MCF 10A (cell line): ENCODE measurements around the gene KIF24. TPM values are rescaled to one million over a fixed set of nuclear protein-coding genes. Genes with fewer than 3 reads are reported as not detected.
"Not testable (repeated sequence)": the region's sequence is repeated elsewhere in the genome, so short reads cannot be mapped to it uniquely, and the experiment has no call there.

Experiments used
- BruUV-seq: library from RNA; stranded (reverse); fragments of 400-500 nt; replicated peaks from 2 replicates; lab custom pipeline; 2021; lab: Mats Ljungman, UMichigan
- CTCF ChIA-PET: fragments of 300-600 bp; sonication (Branson Sonifier 250); formaldehyde crosslinking; extraction: SDS; loops from one replicate; lab custom pipeline; 2021; ENCODE audit warnings: antibody characterized with exemption, inconsistent platforms; lab: Yijun Ruan, JAX
- POLR2A ChIA-PET: fragments of 300-600, 350-650 bp; sonication (Branson Sonifier 250); formaldehyde crosslinking; extraction: SDS; loops from one replicate; lab custom pipeline; 2020; ENCODE audit warnings: antibody characterized with exemption, inconsistent platforms; lab: Yijun Ruan, JAX
- DNase-seq: peaks from one replicate; pipeline ENCODE4 v3.0.0-alpha.2; 2018; ENCODE audit not compliant: unreplicated experiment
- H3K27ac Mint-ChIP-seq: one replicate; pipeline ENCODE4 v1.8.0; 2022; ENCODE audit warnings: mild to moderate bottlenecking, low read depth, mixed read lengths; ENCODE audit not compliant: unreplicated experiment
- H3K27me3 Mint-ChIP-seq: one replicate; pipeline ENCODE4 v1.8.0; 2022; ENCODE audit warnings: mixed read lengths; ENCODE audit not compliant: insufficient read depth, unreplicated experiment
- H3K36me3 Mint-ChIP-seq: one replicate; pipeline ENCODE4 v1.8.0; 2022; ENCODE audit warnings: mild to moderate bottlenecking, moderate library complexity, mixed read lengths; ENCODE audit not compliant: insufficient read depth, unreplicated experiment
- H3K4me1 Mint-ChIP-seq: one replicate; pipeline ENCODE4 v1.8.0; 2022; ENCODE audit warnings: mixed read lengths; ENCODE audit not compliant: insufficient read depth, unreplicated experiment
- H3K4me3 Mint-ChIP-seq: one replicate; pipeline ENCODE4 v1.8.0; 2022; ENCODE audit warnings: mild to moderate bottlenecking, moderate library complexity, mixed read lengths; ENCODE audit not compliant: unreplicated experiment
- H3K9me3 Mint-ChIP-seq: one replicate; pipeline ENCODE4 v1.8.0; 2022; ENCODE audit warnings: mixed read lengths; ENCODE audit not compliant: unreplicated experiment
- intact Hi-C: fragments of 100-400 bp; cut with micrococcal nuclease; formaldehyde crosslinking; loops from 2 replicates; pipeline ENCODE4 v1.14.1; 2022
- total RNA-seq: library from RNA; stranded (reverse); gene quantifications from 2 replicates; pipeline ENCODE4 v1.2.3, GENCODE V29; 2022
- TF ChIP-seq, protein P1 (sequence below): fragments of 200-600 bp; IDR thresholded peaks from one replicate; pipeline ENCODE4 v1.8.0; 2022; ENCODE audit warnings: antibody characterized with exemption, mild to moderate bottlenecking; ENCODE audit not compliant: unreplicated experiment

The KIF24 gene
- total RNA-seq, 1 experiment from 2014 or later, result 3.5 TPM

DNA sequence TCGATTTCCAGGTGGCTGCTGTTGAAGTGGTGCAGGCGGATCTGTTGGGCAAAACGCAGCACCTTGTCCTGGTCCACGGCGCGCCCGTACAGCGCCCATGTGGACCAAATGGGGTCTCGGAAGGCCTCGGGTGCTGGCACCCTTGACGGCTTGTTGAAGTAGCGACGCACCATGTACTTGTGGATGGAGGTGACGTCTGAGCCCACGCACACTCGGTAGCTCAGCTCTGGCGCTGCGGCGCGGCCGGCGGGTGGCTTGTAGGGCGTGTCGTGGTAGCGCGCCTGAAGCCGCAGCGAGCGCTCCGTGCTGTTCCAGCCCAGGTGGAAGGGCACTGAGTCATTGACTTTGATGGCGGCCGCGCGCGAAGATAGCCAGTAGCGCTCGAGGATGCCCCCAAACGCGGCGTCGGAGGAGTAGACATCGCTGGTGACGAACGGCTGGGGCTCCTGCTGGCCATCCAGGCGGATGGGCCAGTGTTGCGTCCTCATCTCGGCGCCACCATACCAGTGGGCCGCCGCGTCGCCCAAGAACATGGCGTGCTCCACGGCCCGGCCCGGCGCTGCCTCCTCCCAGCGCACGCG is 42.9 kb upstream of the KIF24 start:
- intact Hi-C loops, result no loop called here
- H3K4me1 Mint-ChIP-seq, result peaks cover 27% of the 10 kb centered on the region
- H3K4me3 Mint-ChIP-seq, result no peak overlapping the region
- no peaks in the 10 kb centered on the region for H3K36me3 Mint-ChIP-seq
- POLR2A ChIA-PET, result interaction anchor here (2.2 kb wide), 1 partner anchor 41 kb away, joined by 11 read pairs; no protein-coding TSS in a partner anchor
- CTCF ChIA-PET, result no interaction called here
- no peaks in the 10 kb centered on the region for H3K27me3 Mint-ChIP-seq
- H3K9me3 Mint-ChIP-seq, result no peaks in the 10 kb centered on the region
- no peak for DNase-seq
- BruUV-seq, result no TSS peak
- TF ChIP-seq, protein P1, sequence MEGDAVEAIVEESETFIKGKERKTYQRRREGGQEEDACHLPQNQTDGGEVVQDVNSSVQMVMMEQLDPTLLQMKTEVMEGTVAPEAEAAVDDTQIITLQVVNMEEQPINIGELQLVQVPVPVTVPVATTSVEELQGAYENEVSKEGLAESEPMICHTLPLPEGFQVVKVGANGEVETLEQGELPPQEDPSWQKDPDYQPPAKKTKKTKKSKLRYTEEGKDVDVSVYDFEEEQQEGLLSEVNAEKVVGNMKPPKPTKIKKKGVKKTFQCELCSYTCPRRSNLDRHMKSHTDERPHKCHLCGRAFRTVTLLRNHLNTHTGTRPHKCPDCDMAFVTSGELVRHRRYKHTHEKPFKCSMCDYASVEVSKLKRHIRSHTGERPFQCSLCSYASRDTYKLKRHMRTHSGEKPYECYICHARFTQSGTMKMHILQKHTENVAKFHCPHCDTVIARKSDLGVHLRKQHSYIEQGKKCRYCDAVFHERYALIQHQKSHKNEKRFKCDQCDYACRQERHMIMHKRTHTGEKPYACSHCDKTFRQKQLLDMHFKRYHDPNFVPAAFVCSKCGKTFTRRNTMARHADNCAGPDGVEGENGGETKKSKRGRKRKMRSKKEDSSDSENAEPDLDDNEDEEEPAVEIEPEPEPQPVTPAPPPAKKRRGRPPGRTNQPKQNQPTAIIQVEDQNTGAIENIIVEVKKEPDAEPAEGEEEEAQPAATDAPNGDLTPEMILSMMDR, result no peak
- H3K27ac Mint-ChIP-seq, result no peak overlapping the region

DNA sequence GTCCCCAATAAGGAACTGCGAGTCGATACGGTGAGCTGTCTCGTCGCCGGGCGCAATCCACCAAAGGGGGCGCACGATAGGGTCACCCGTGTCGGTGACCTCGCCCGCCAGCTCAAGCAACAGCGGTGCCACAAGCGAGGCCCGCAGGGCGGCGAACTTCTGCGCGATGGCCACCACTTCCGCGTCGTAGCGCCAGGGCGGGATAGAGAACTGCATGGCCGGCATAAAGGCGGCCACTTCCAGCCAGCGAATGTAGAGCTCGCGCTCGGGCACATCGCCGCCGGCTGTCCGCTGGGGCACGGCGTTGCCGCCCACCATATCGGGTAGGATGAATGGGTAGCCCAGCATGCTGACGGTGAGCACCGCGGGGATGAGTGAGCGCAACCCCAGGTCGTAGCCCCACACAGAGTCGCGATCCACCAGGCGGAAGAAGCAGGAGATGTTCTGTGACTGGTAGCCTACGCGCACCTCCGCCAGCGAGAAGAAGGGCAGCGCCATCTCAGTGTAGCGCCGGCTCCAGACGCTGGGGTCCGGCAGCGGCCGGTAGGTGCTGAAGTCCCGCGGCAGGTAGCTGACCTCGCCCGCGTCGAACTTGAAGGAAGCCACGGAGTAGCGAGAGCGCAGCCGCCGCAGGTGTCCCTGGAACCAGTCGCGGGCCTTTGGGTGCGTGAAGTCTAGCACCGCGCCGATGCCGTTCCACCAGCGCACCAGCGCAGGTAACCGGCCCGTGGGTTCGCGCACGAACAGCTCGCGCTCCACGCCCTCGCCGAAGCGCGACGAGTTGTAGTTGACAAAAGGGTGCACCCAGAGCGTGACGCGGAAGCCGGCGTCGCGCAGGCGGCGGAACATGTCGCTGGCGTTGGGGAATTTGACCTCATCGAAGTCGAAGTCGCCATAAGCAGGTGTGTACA is 42.2 kb upstream of the KIF24 start:
- intact Hi-C loops, result no loop called here
- Mint-ChIP-seq H3K9me3 (no peaks in the 10 kb centered on the region), H3K4me1 (peaks cover 26% of the 10 kb centered on the region), H3K27ac (no peak overlapping the region), H3K4me3 (no peak overlapping the region), H3K36me3 (no peaks in the 10 kb centered on the region), H3K27me3 (no peaks in the 10 kb centered on the region)
- no peak for DNase-seq
- ChIA-PET CTCF (no interaction called here), POLR2A (no interaction called here)
- TF ChIP-seq, protein P1, result no peak
- no TSS peak for BruUV-seq

DNA sequence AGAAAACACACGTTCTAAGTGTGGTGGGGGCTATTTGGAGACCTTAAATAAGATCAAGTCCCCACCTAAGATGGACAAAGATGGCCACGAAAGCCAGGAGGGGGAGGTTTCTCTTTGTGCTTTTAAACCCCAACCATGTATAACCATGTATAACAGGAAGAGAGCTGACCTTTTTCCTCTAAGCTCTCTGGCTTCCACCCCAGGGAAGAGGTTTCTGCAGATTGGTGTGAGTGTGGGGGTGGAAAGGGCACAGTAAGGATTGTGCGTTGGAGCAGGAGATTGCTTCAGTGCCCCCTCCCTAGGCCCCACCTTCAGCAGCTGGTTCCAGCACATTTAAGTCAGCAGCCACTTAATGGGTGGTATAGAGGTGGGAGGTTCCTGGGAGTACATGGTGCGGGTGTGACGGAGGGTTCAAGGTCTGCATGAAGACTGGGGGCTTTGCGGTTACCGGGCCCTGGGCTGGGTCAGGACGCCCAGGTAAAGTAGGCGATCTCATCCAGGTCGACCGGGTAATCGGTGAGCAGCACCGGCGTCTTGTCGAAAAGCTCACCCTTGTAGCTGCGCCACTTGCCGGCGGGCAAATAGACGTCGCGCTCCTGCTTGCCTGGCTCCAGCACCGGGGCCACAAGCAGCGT is 41.4 kb upstream of the KIF24 start:
- no peak for DNase-seq
- BruUV-seq, result no TSS peak
- ChIA-PET POLR2A (no interaction called here), CTCF (no interaction called here)
- Mint-ChIP-seq H3K9me3 (no peaks in the 10 kb centered on the region), H3K27ac (no peak overlapping the region), H3K36me3 (no peaks in the 10 kb centered on the region), H3K4me3 (no peak overlapping the region), H3K27me3 (no peaks in the 10 kb centered on the region), H3K4me1 (peaks cover 18% of the 10 kb centered on the region)
- TF ChIP-seq, protein P1, result no peak
- intact Hi-C loops, result no loop called here

DNA sequence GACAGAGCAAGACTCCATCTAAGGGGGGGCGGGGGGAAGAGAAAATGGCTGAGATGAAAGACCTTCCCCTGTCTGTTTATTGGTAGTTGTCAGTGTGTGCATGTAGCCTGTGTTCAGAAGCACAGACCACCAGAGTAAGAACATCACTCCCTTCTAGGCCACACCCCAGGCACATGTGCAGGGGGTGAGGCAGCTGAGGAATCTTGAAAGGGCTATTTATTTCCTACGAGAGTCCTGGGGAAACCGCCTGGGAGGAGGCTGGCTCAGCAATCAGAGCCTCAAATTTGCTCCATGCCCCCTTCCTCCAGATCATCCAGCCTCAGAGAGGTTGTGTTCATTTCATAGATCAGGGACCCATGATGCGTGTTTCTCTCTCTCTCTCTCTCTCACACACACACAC is 40.6 kb upstream of the KIF24 start:
- intact Hi-C loops, result no loop called here
- ChIA-PET CTCF (interaction anchor here (0.9 to 1.3 kb wide), 2 partner anchors 9 to 36 kb away, joined by 3 read pairs; no protein-coding TSS in a partner anchor), POLR2A (interaction anchor here (0.6 kb wide), 1 partner anchor 139 kb away, joined by 3 read pairs; no protein-coding TSS in a partner anchor)
- DNase-seq, result no peak
- TF ChIP-seq, protein P1, result no peak
- no peaks in the 10 kb centered on the region for H3K9me3 Mint-ChIP-seq
- peaks cover 10% of the 10 kb centered on the region for H3K4me1 Mint-ChIP-seq
- H3K27ac Mint-ChIP-seq, result no peak overlapping the region
- no peak overlapping the region for H3K4me3 Mint-ChIP-seq
- no peaks in the 10 kb centered on the region for H3K36me3 Mint-ChIP-seq
- H3K27me3 Mint-ChIP-seq, result no peaks in the 10 kb centered on the region
- no TSS peak for BruUV-seq

DNA sequence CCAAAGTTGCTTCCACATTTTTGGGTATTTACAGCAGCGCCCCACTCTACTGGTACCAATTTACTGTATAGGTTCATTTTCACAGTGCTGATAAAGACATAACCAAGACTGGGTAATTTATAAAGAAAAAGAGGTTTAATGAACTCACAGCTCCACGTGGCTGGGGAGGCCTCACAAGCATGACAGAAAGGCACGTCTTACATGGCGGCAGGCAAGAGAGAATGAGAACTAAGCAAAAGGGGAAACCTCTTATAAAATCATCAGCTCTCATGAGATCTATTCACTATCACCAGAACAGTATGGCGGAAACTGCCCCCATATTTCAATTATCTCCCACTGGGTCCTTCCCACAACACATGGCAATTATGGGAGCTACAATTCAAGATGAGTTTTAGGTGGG is 39.7 kb upstream of the KIF24 start:
- CTCF ChIA-PET, result interaction anchor here (0.9 to 1.3 kb wide), 2 partner anchors 10 to 35 kb away, joined by 3 read pairs; no protein-coding TSS in a partner anchor
- H3K4me1 Mint-ChIP-seq, H3K4me3 Mint-ChIP-seq, H3K27me3 Mint-ChIP-seq, BruUV-seq, DNase-seq, intact Hi-C loops, H3K27ac Mint-ChIP-seq, H3K9me3 Mint-ChIP-seq, POLR2A ChIA-PET, H3K36me3 Mint-ChIP-seq: not testable (repeated sequence)
